WTC11 (cell line): Measurements from ENCODE around the gene OMA1.

ENCODE experiments used
- AR ChIP-seq: fragments of 250-450 bp; sonication (Bioruptor Pico); IDR thresholded peaks from 2 replicates; pipeline ENCODE4 v1.9.0; 2021; ENCODE audit warnings: mild to moderate bottlenecking
- ATF1 ChIP-seq: sonication (generic); formaldehyde crosslinking; IDR thresholded peaks from 2 replicates; pipeline ENCODE4 v1.8.1; 2023; ENCODE audit warnings: mild to moderate bottlenecking, moderate library complexity, missing genetic modification reagents
- CTCF ChIP-seq: fragments of 200-600 bp; IDR thresholded peaks from 2 replicates; pipeline ENCODE4 v1.8.0; 2022; ENCODE audit warnings: antibody characterized with exemption
- JUN ChIP-seq: sonication (generic); formaldehyde crosslinking; IDR thresholded peaks from 2 replicates; pipeline ENCODE4 v1.8.0; 2023; ENCODE audit warnings: mild to moderate bottlenecking, missing genetic modification reagents
- MLX ChIP-seq: sonication (generic); formaldehyde crosslinking; IDR thresholded peaks from 2 replicates; pipeline ENCODE4 v1.8.1; 2023; ENCODE audit warnings: mild to moderate bottlenecking, missing genetic modification reagents, moderate library complexity
- MYBL2 ChIP-seq: sonication (generic); formaldehyde crosslinking; IDR thresholded peaks from 2 replicates; pipeline ENCODE4 v1.8.1; 2023; ENCODE audit warnings: mild to moderate bottlenecking, moderate library complexity, missing genetic modification reagents
- NFYB ChIP-seq: sonication (generic); formaldehyde crosslinking; conservative IDR thresholded peaks from 2 replicates; pipeline ENCODE4 v1.8.0; 2022; ENCODE audit warnings: low read depth, missing genetic modification reagents
- SMAD3 ChIP-seq: sonication (generic); formaldehyde crosslinking; IDR thresholded peaks from 2 replicates; pipeline ENCODE4 v1.8.0; 2022; ENCODE audit warnings: missing genetic modification reagents, mild to moderate bottlenecking, borderline replicate concordance
- TF ChIP-seq, protein P1 (sequence below): sonication (generic); formaldehyde crosslinking; IDR thresholded peaks from 2 replicates; pipeline ENCODE4 v1.8.1; 2022; ENCODE audit warnings: missing genetic modification reagents, borderline replicate concordance

GRCh38 chr1:58508629-58509028 is 37.9 kb downstream of the OMA1 start:
- TF ChIP-seq CTCF (no peak), MYBL2 (CRISPR knock-in tag) (no peak), JUN (CRISPR knock-in tag) (no peak), NFYB (CRISPR knock-in tag) (no peak), ATF1 (CRISPR knock-in tag) (no peak), MLX (CRISPR knock-in tag) (no peak), AR (no peak), SMAD3 (no peak)
- TF ChIP-seq, protein P1, sequence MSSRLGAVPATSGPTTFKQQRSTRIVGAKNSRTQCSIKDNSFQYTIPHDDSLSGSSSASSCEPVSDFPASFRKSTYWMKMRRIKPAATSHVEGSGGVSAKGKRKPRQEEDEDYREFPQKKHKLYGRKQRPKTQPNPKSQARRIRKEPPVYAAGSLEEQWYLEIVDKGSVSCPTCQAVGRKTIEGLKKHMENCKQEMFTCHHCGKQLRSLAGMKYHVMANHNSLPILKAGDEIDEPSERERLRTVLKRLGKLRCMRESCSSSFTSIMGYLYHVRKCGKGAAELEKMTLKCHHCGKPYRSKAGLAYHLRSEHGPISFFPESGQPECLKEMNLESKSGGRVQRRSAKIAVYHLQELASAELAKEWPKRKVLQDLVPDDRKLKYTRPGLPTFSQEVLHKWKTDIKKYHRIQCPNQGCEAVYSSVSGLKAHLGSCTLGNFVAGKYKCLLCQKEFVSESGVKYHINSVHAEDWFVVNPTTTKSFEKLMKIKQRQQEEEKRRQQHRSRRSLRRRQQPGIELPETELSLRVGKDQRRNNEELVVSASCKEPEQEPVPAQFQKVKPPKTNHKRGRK (CRISPR knock-in tag), result no peak
